A204.1 (cell line): ENCODE measurements around the gene BTD.

ENCODE experiments used
- FAIRE-seq: peaks from 2 replicates; lab custom pipeline; 2012; peaks lifted over from hg19 to GRCh38; lab: Jason Lieb, UNC

Gene BTD

GRCh38 chr3:15636028-15636709 is 34.6 kb downstream of the BTD start:
- FAIRE-seq, result peak; percentile 88

- no peak for FAIRE-seq
These were observed 35.8 kb downstream of the BTD start for GRCh38 chr3:15637131-15637951.

GRCh38 chr3:15638193-15638890 is 36.8 kb downstream of the BTD start:
- FAIRE-seq, result no peak

GRCh38 chr3:15638891-15639262 is 37.3 kb downstream of the BTD start:
- FAIRE-seq, result no peak

- FAIRE-seq, result no peak
These were observed 43.7 kb downstream of the BTD start for GRCh38 chr3:15645246-15645645.

GRCh38 chr3:15645740-15646501 is 44.4 kb downstream of the BTD start:
- FAIRE-seq, result no peak

- no peak for FAIRE-seq
These were observed 45.4 kb downstream of the BTD start for GRCh38 chr3:15646851-15647511.

GRCh38 chr3:15647611-15648167 is 46.1 kb downstream of the BTD start:
- no peak for FAIRE-seq

- FAIRE-seq, result no peak
These were observed 47.8 kb downstream of the BTD start for GRCh38 chr3:15649341-15649740.

GRCh38 chr3:15649858-15650257 is 48.3 kb downstream of the BTD start:
- no peak for FAIRE-seq

GRCh38 chr3:15651396-15651795 is 49.9 kb downstream of the BTD start:
- FAIRE-seq, result no peak

- FAIRE-seq, result no peak
These were observed 51.8 kb downstream of the BTD start for GRCh38 chr3:15653321-15653720.

- FAIRE-seq, result no peak
These were observed 52.6 kb downstream of the BTD start for GRCh38 chr3:15654127-15654526.

GRCh38 chr3:15654891-15655290 is 53.3 kb downstream of the BTD start:
- no peak for FAIRE-seq

- no peak for FAIRE-seq
These were observed 54.8 kb downstream of the BTD start for GRCh38 chr3:15656342-15656741.

- FAIRE-seq, result no peak
These were observed 55.5 kb downstream of the BTD start for GRCh38 chr3:15657016-15657415.

GRCh38 chr3:15659254-15659975 is 57.9 kb downstream of the BTD start:
- FAIRE-seq, result no peak

GRCh38 chr3:15660055-15660935 is 58.8 kb downstream of the BTD start:
- no peak for FAIRE-seq

- no peak for FAIRE-seq
These were observed 62.6 kb downstream of the BTD start for GRCh38 chr3:15664144-15664543.
